Measurements from ENCODE around the gene LSG1.

- TF ChIP-seq, protein P1, sequence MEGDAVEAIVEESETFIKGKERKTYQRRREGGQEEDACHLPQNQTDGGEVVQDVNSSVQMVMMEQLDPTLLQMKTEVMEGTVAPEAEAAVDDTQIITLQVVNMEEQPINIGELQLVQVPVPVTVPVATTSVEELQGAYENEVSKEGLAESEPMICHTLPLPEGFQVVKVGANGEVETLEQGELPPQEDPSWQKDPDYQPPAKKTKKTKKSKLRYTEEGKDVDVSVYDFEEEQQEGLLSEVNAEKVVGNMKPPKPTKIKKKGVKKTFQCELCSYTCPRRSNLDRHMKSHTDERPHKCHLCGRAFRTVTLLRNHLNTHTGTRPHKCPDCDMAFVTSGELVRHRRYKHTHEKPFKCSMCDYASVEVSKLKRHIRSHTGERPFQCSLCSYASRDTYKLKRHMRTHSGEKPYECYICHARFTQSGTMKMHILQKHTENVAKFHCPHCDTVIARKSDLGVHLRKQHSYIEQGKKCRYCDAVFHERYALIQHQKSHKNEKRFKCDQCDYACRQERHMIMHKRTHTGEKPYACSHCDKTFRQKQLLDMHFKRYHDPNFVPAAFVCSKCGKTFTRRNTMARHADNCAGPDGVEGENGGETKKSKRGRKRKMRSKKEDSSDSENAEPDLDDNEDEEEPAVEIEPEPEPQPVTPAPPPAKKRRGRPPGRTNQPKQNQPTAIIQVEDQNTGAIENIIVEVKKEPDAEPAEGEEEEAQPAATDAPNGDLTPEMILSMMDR (IDR thresholded peaks at IDR 0.05) = no peak
- TF ChIP-seq EP300 (IDR thresholded peaks at IDR 0.05) = no peak
- no peak for TF ChIP-seq POLR2A (IDR thresholded peaks at IDR 0.05)
These were observed 29.2 kb downstream of the LSG1 start for GRCh38 chr3:194642769-194643168.
